Renal pelvis (tissue), 4 donors: Measurements from ENCODE around the gene FAM53B. TPM values are rescaled to one million over a fixed set of nuclear protein-coding genes. Genes with fewer than 3 reads are reported as not detected.
"Not testable (repeated sequence)": the region's sequence is repeated elsewhere in the genome, so short reads cannot be mapped to it uniquely, and the experiment has no call there.

Experiments used
- DNase-seq: peaks from one replicate; pipeline ENCODE4 v3.0.0-alpha.2; 2013
- polyA plus RNA-seq, 3 donors: library from polyadenylated mRNA; unstranded; fragments of 120-200 nt; gene quantifications; one replicate each; pipeline ENCODE4 v1.2.1, GENCODE V29; 2013; ENCODE audit not compliant: insufficient read length in 3 of 3

The FAM53B gene
- polyA plus RNA-seq, 3 donors = 24.9 to 30.9 (median 29.1) TPM

- DNase-seq = no peak
Measured at GRCh38 chr10:124600051-124600880, 143.9 kb downstream of the FAM53B start.

DNA sequence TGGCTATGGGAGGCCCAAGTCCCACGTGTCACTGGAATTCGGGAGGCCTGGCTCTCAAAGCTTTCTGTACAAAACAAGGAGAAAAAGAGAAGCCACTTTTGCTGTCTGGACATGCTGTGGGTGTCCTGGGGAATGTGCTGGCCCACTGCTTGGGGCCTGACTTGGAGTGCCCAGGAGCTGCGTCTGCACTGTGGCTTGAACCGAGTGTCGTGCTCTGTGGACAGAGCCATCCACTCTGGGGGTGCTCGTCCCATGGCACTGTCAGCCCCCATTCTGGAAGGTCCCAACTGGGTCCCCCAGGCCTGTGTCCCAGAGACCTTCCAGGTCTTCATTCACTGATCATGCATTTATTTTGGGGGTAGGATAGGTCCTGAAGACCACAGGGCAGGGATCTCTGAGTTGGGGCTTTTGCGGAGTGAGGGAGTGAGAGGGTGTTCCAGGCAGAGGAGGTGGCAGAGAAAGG, 144.6 kb downstream of the FAM53B start:
- no peak for DNase-seq

DNA sequence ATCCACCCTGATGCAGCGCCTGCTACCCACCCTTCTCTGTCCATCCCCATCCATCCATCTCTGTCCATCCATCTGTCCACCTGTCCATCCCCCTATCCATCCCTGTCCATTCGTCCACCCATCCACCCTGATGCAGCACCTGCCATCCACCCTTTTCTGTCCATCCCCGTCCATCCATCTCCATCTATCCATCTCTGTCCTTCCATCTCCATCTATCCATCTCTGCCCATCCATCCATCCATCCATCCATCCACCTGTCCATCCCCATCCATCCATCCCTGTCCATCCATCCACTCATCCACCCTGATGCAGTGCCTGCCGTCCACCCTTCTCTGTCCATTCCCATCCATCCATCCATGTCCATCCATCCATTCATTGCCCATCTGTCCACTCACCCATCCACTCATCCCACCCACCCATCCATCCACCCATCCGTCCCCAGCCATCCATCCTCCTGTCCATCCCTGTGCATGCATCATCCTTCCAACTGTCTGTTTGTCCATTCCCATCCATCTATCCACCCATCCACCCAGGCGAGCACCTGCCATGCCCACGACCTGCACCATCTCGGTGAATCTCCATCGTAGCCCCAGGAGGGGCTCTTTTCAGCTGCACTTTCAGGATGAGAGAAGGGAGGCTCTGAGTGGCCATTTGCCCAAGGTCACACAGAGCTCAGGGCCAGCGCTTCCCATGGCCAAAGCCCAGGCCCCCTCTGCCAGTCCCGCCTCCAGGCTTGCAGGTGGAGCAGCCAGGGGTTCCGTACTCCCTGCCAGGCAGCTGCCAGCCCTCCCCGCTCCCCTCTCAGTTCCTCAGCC, 145.2 kb downstream of the FAM53B start:
- DNase-seq = no peak

DNA sequence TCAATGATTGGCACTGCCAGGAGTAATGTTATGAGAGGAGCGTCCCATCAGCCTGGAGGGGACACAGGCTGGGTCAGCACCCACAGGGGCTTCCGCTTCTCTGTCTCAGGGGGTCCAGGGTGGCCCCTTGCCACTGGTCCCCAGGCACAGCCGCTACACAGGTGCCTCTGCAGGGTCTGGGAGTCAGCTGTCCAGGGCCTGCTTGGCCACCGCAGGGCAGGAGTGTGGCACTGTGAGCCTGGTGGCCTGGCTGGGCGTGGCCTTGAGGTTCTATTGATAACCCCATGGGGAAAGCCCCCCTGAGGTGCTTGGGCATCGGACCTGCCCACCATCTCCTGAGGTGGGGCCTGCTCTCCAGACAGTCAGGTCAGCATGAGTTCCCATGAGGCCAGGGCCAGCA, 146.0 kb downstream of the FAM53B start:
- no peak for DNase-seq

DNA sequence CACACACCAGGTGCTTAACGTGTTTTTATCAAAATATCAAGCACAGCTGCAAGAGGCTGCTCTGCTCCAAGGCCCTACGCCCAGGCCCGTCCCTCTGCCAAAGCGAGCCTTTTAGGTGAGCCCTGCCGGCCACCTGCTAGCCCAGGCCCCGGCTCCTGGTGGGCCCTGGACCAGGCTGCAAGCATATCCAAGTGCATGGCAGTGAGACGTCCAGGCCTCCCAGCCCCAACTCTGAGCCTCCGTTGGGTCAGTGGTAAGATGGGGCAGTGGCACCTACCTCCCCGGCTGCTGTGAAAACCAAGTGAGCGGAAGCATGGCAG, 146.4 kb downstream of the FAM53B start:
- no peak for DNase-seq

GRCh38 chr10:124596962-124597845, 147.0 kb downstream of the FAM53B start:
- DNase-seq = no peak

- DNase-seq = no peak
Measured at GRCh38 chr10:124596116-124596785, 147.9 kb downstream of the FAM53B start.

- no peak for DNase-seq
Measured at GRCh38 chr10:124595143-124595883, 148.9 kb downstream of the FAM53B start.

GRCh38 chr10:124594240-124594639, 149.9 kb downstream of the FAM53B start:
- DNase-seq = no peak

- no peak for DNase-seq
Measured at GRCh38 chr10:124593431-124593985, 150.7 kb downstream of the FAM53B start.

DNA sequence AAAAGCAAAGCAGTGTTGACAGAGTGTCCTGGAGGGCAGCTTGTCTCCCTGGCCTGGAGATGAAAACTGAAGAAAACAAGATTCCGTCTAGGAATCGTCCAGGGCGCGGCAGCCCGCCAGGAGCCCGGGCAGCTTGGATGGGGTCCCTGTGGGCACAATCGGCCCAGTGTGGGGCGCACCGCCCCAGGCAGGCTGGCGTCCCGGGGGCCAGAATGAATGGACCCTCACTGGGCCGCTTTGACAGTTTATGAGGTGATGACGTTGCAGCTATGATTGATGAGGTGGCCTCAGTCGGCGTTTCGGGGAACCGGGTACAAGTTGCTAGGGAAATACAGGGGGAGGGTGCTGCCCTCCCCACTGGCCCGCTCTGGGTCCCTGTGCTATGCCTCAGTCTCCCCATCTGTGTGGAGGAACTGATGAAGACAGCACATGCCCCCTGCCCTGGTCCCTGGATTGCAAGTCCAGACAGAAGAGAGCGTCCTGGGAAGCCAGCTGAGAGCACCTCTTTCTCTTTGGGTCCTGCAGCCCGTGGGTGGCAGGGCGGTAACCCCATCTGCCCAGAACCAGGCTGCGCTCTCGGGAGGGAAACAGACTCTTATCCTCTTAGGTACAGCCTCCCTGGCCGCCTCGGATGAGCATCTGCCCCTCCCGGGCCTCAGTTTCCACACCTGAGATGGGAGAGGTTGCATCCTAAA, 151.3 kb downstream of the FAM53B start:
- no peak for DNase-seq

DNA sequence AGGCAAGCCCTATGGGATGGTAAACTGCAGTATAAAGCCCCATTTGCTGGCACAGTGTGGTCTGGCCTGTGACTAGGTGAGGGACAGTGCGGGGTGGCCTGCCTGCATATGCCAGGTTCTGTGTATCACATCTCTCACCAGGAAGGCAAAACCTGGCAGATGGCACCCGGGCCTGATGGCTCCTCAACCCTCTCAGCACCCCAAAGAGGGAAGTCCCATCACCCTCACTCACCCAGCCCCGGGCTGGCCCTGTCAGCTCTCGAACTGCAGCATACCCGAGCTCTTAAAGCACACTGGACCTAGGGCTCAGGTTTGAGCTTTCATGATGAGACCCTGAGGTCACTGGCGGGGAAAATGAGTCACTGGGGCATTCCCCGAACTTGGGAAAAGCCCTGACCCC, 152.1 kb downstream of the FAM53B start:
- no peak for DNase-seq

DNA sequence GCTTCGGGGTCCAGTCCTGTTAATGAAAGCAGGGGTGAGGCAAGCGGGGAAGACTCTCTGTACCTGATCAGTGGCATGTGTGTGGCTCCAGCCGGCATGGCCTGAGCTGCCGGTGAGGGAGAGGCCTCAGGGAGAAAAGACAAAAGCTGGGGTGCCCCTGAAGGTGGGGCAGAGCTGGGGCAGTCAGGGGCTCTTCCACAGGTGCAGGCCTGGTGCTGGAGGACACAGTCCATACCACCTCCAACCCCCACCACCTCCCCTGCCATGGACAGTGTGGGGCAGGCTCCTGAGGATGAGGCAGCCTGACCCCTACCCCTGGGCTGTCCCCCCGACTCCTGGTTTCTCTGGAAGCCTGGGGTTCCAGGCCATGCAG, 153.1 kb downstream of the FAM53B start:
- DNase-seq = no peak

DNA sequence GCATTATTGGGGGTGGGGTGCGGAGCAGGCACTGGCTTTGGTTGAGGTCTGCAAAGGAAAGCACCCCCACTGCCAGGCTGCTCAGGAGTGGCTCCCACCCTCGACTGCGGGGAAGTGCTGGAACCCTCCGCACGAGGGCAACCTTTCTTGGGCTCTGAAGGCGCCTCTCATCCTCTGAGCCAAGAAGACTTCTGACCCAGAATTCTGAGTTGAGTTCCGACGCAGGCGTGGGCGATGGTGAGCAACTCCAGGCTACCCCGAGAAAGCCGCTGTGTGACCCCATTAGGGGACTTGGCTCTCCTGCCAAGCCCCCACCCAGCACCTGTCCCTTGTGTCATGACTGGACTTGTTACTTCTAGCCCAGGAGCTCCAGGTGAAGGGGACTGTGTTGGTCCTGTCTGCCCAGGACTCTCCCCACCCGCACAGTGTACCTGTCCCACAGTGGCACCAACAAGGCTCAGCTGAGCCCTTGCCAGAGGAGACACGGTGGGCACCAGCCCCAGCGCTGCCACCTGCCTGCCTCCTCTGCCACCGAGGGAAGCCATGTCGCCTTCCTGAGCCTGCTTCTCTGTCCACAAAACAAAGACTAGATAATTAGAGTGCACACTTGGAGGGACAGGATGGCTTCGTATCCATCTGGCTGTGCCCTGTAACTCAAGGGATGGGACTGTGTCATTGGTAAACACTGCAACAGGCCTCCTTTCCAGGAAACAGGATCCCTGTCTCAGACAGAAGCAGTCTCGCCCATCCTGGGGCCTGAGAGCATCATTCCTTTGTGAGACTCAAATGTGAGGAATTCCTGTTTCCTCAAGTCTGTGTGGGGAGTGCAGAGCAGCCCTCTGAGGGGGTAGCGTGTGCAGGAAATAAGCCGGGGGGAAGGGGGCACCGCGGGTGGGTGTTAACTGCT, 153.7 kb downstream of the FAM53B start:
- no peak for DNase-seq

GRCh38 chr10:124589491-124590041, 154.6 kb downstream of the FAM53B start:
- DNase-seq = no peak

GRCh38 chr10:124588736-124589490, 155.3 kb downstream of the FAM53B start:
- DNase-seq = peak; percentile 87

DNA sequence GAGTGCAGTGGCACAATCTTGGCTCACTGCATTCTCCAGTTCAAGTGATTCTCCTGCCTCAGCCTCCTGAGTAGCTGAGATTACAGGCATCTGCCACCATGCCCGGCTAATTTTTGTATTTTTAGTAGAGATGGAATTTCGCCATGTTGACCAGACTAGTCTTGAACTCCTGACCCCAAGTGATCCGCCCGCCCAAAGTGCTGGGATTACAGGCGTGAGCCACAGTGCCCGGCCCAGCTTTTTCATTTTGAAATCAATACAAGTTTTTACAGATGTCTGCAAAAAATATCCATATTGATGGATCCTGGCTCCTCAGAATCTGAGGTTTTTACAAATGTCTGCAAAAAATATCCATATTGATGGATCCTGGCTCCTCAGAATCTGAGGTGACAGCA, 155.8 kb downstream of the FAM53B start:
- not testable (repeated sequence) for DNase-seq

DNA sequence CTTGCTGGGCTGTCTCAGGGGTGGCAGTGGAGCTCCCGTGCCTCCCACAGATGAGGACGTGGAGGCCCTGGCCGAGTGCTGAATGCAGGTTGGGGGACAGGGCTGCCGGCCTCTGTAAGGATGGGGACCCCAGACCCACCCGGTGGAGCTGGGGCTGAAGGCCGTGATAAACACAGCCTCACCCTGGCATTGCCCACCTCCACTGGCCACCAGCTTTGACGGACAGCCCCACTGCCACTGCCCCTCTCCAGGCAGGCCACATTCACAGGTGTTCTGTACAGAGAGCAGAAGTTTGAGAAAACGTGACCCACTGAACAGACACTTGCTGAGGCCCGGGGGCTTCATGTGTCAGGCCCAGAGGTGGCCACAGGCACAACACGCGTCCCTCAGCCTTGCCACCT, 156.4 kb downstream of the FAM53B start:
- DNase-seq = no peak
